ENCODE results near the gene TNF. TPM values are rescaled to one million over a fixed set of nuclear protein-coding genes. Genes with fewer than 3 reads are reported as not detected.

The TNF gene
- total RNA-seq, 2 experiments from 2014 or later: 53.4 to 55.0 TPM

DNA sequence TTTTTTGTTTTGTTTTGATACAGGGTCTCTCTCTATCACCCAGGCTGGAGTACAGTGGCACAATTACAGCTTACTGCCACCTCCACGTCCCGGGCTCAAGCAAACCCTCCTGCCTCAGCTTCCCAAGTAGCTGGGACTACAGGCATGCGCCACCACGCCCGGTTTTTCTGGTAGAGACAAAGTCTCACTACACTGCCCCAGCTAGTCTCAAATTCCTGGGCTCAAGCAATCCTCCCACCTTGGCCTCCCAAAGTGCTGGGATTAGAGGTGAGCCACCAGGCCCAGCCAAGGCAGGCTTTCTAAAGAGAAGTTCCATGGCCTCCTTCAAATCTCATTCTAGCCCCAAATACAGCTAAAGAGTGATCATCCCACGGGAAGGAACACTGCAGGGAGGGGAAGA is 41.4 kb upstream of the TNF start:
- DNase-seq: no peak
- CTCF ChIA-PET: interaction anchor here (0.9 kb wide), 1 partner anchor 37 kb away, joined by 3 read pairs; no protein-coding TSS in a partner anchor
- Mint-ChIP-seq H3K9me3 (ENCODE audit: insufficient read depth) (no peaks in the 10 kb centered on the region), H3K4me1 (ENCODE audit: low read depth) (peaks cover 53% of the 10 kb centered on the region), H3K27ac (peak overlapping the region; percentile 24), H3K27me3 (ENCODE audit: low read depth) (no peaks in the 10 kb centered on the region), H3K36me3 (ENCODE audit: low read depth) (peaks cover 86% of the 10 kb centered on the region), H3K4me3 (no peak overlapping the region)
- POLR2A ChIA-PET: no interaction called here
- ATAC-seq: no peak

DNA sequence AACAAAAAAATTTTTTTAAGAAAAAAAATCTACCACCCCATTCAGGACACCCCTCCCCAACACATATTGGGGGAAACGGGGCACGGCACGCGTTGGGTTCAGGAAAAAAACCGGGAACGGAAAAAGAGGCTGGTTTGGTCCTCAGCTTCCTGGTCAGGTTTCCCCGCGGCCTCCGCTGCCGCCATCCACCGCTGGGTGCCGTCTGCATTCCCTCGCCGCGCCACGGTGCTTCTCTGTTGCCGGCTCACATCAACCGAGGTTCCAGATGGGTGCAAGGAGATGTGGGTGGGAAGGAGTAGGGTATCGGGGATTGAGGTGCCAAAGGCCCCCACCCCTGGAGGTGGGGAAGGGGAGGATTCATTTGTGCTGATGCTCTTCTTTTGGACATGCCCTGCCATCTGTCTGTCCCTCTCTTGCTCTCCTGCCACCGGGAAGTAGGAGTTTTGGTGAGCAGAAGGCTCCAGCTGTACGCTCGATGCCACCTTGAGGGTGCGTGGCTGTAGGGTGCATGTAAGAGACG is 40.8 kb upstream of the TNF start:
- H3K9me3 Mint-ChIP-seq (ENCODE audit: insufficient read depth): no peaks in the 10 kb centered on the region
- no peak overlapping the region for H3K27ac Mint-ChIP-seq
- H3K36me3 Mint-ChIP-seq (ENCODE audit: low read depth): peaks cover 91% of the 10 kb centered on the region
- DNase-seq: no peak
- ChIA-PET POLR2A (no interaction called here), CTCF (interaction anchor here (0.9 kb wide), 1 partner anchor 37 kb away, joined by 3 read pairs; no protein-coding TSS in a partner anchor)
- peaks cover 58% of the 10 kb centered on the region for H3K4me1 Mint-ChIP-seq (ENCODE audit: low read depth)
- H3K4me3 Mint-ChIP-seq: no peak overlapping the region
- no peaks in the 10 kb centered on the region for H3K27me3 Mint-ChIP-seq (ENCODE audit: low read depth)
- no peak for ATAC-seq

DNA sequence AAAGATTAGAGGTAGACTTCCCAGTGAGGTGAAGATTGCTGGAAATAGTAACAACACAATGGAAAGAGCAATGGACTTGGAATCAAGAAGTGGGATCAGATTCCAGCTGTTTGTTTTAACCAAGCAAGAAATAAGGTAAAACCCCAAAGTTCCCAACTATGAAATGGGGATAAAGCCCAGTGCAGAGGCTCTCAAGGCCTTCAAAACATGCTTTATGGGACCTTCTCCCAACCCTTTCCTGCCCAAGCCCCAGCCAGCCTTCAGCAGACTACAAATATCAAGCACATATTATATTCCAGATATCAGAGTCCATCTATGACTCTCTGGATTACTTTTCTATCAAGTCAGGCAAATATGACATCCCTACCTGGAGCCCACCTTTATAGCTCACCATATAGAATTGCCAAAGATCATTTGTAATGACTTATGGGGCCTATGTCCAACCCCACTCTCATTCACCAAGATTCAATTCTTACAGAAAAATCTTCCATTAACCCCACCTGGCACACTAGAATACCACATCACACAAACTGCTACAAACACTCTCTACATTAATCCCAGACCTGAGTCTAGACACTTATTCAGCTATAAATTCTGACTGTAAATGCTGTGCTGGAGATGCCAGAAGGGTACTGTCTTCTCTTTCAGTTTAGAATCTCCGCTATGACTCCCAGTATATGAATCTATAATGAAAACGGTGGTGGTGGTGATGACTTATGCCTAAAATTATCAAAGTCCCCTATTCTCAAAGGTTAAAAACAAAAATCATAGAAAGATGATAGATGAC is 39.6 kb upstream of the TNF start:
- no peak overlapping the region for H3K4me3 Mint-ChIP-seq

GRCh38 chr6:31538805-31539400 is 36.5 kb upstream of the TNF start:
- Mint-ChIP-seq H3K27ac (peak overlapping the region; percentile 81), H3K9me3 (ENCODE audit: insufficient read depth) (no peaks in the 10 kb centered on the region), H3K27me3 (ENCODE audit: low read depth) (no peaks in the 10 kb centered on the region), H3K36me3 (ENCODE audit: low read depth) (peaks cover 75% of the 10 kb centered on the region), H3K4me1 (ENCODE audit: low read depth) (peaks cover 61% of the 10 kb centered on the region), H3K4me3 (peak overlapping the region; percentile 96)
- POLR2A ChIA-PET: interaction anchor here (0.8 to 5.9 kb wide), 5 partner anchors 8 to 136 kb away, joined by 3 to 64 read pairs (median 3); partner anchors contain the start of genes ATP6V1G2 and MICA
- CTCF ChIA-PET: interaction anchor here (1.0 to 16.9 kb wide), 5 partner anchors 40 to 78 kb away, joined by 3 to 504 read pairs (median 3); partner anchors contain the start of genes LST1, LTA, LTB and NCR3
- DNase-seq: no peak
- no peak for ATAC-seq

More for the DNA sequence above, 39.6 kb upstream of the TNF start:
- POLR2A ChIA-PET: no interaction called here
- no peak for DNase-seq
- H3K27ac Mint-ChIP-seq: no peak overlapping the region
- no peak for ATAC-seq
- H3K27me3 Mint-ChIP-seq (ENCODE audit: low read depth): no peaks in the 10 kb centered on the region
- peaks cover 66% of the 10 kb centered on the region for H3K4me1 Mint-ChIP-seq (ENCODE audit: low read depth)
- peaks cover 91% of the 10 kb centered on the region for H3K36me3 Mint-ChIP-seq (ENCODE audit: low read depth)
- no peaks in the 10 kb centered on the region for H3K9me3 Mint-ChIP-seq (ENCODE audit: insufficient read depth)
- CTCF ChIA-PET: interaction anchor here (1.1 kb wide), 1 partner anchor 13 kb away, joined by 3 read pairs; no protein-coding TSS in a partner anchor

DNA sequence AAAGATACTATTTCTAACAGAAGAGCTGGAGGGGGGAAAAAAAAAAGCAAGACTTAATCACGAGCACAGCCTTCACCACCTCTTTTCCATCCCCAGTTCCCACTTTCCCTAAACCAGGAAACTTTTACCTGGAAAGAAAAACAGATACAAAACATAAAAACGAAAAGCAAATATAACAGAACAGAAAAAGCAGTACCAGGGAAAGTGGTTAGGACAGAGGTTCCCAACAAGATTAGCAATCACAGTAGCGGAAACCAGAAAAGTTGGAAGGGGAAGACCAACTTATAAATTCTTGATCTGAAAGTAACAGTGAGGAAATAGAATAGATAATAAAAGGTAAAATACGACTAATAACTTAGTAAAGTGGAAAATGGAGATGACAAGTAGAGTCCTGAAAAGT is 34.7 kb upstream of the TNF start:
- CTCF ChIA-PET: interaction anchor here (1.1 to 16.9 kb wide), 8 partner anchors 11 to 294 kb away, joined by 3 to 676 read pairs (median 13); partner anchors contain the start of genes BAG6, LST1, LTA and LTB
- Mint-ChIP-seq H3K27me3 (ENCODE audit: low read depth) (no peaks in the 10 kb centered on the region), H3K27ac (peak overlapping the region; percentile 94), H3K4me1 (ENCODE audit: low read depth) (peaks cover 50% of the 10 kb centered on the region), H3K36me3 (ENCODE audit: low read depth) (peaks cover 58% of the 10 kb centered on the region), H3K4me3 (peak overlapping the region; percentile 96), H3K9me3 (ENCODE audit: insufficient read depth) (no peaks in the 10 kb centered on the region)
- ATAC-seq (no peak), DNase-seq (no peak)
- POLR2A ChIA-PET: interaction anchor here (0.7 to 5.9 kb wide), 28 partner anchors 9 to 1431 kb away, joined by 3 to 64 read pairs (median 6); partner anchors contain the start of genes AIF1, ATF6B, BAG6 and C6orf47

GRCh38 chr6:31541059-31541657 is 34.2 kb upstream of the TNF start:
- peak; percentile 28 for ATAC-seq
- Mint-ChIP-seq H3K36me3 (ENCODE audit: low read depth) (peaks cover 53% of the 10 kb centered on the region), H3K4me1 (ENCODE audit: low read depth) (peaks cover 50% of the 10 kb centered on the region), H3K9me3 (ENCODE audit: insufficient read depth) (no peaks in the 10 kb centered on the region), H3K27me3 (ENCODE audit: low read depth) (no peaks in the 10 kb centered on the region), H3K27ac (peak overlapping the region; percentile 94), H3K4me3 (peak overlapping the region; percentile 96)
- ChIA-PET CTCF (interaction anchor here (0.6 to 16.9 kb wide), 10 partner anchors 10 to 294 kb away, joined by 3 to 676 read pairs (median 5); partner anchors contain the start of genes BAG6, LST1, LTA and LTB), POLR2A (interaction anchor here (0.6 to 5.9 kb wide), 42 partner anchors 10 to 1431 kb away, joined by 3 to 64 read pairs (median 6); partner anchors contain the start of genes AIF1, ATF6B, BAG6 and C6orf47)
- DNase-seq: peak; percentile 82

DNA sequence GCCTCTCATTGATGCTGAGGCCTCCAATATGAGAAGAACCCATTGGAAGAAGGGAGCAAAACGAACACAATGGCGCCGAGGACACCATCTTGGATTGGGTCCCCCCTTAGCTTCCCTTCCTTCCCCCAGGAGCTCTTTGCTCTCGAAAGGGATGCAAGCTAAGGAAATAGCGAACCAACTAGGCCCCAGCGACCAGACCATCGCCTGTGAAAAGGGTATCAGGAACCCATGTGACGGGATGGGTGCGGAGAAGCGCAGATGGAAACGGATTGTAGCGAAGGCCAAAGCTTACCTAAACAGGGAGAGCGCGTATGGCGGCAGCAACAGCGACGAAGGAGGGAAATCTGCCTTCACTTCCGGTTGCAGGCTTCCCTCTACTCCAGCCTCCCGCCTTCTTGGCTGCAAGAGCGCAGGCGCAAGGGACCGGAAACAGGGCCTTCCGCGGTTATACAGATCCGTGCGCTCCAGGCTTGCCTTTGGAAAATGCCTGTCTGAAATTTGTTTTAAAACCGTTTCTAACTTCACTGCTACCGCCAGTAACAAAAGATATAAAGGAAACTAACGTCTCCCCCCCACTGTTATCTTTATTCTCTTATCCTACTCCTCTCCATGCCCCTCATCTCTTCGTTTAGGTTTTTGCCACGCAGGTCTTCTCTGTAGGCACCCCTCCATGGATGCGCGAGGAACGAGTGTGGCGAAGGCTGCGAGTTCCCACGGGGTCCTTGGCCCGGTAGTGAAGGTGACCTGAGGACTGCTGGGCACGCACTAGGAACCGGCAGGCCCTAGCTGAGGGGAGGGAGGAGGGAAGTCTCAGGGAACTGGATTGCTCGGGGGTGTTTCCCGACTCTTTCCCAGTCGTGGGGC is 33.5 kb upstream of the TNF start, which contains the start of gene DDX39B:
Gene DDX39B, minus strand, starts transcription at position 346 of the 864 bp plus-strand sequence. CDS start 1,471 bp downstream, outside the sequence.
- POLR2A ChIA-PET: interaction anchor here (0.6 to 5.9 kb wide), 39 partner anchors 9 to 1430 kb away, joined by 3 to 64 read pairs (median 6); partner anchors contain the start of genes AIF1, BAG6, C6orf47 and CSNK2B
- Mint-ChIP-seq H3K4me3 (peak within 1 kb of the TSS; percentile 96), H3K27ac (peak within 1 kb of the TSS; percentile 94), H3K27me3 (ENCODE audit: low read depth) (no peaks in the 10 kb centered on the region), H3K36me3 (ENCODE audit: low read depth) (peaks cover 46% of the 10 kb centered on the region), H3K4me1 (ENCODE audit: low read depth) (peaks cover 50% of the 10 kb centered on the region), H3K9me3 (ENCODE audit: insufficient read depth) (no peaks in the 10 kb centered on the region)
- peak; percentile 96 for DNase-seq
- CTCF ChIA-PET: interaction anchor here (0.6 to 16.9 kb wide), 10 partner anchors 10 to 228 kb away, joined by 3 to 676 read pairs (median 5); partner anchors contain the start of genes BAG6, LST1, LTA and LTB
- ATAC-seq: peak; percentile 82

GRCh38 chr6:31543639-31544038 is 31.7 kb upstream of the TNF start:
- peak overlapping the region; percentile 4 for H3K4me3 Mint-ChIP-seq
- ATAC-seq: no peak
- no peak overlapping the region for H3K27ac Mint-ChIP-seq
- no peaks in the 10 kb centered on the region for H3K9me3 Mint-ChIP-seq (ENCODE audit: insufficient read depth)
- peaks cover 33% of the 10 kb centered on the region for H3K36me3 Mint-ChIP-seq (ENCODE audit: low read depth)
- H3K27me3 Mint-ChIP-seq (ENCODE audit: low read depth): no peaks in the 10 kb centered on the region
- ChIA-PET CTCF (interaction anchor here (3.9 to 16.9 kb wide), 3 partner anchors 8 to 53 kb away, joined by 20 to 676 read pairs (median 504); partner anchors contain the start of genes LST1, LTA, LTB and NCR3), POLR2A (interaction anchor here (1.0 to 1.6 kb wide), 2 partner anchors 76 to 79 kb away, joined by 4 to 5 read pairs; no protein-coding TSS in a partner anchor)
- no peak for DNase-seq
- H3K4me1 Mint-ChIP-seq (ENCODE audit: low read depth): peaks cover 56% of the 10 kb centered on the region

GRCh38 chr6:31544676-31545075 is 30.7 kb upstream of the TNF start:
- H3K4me1 Mint-ChIP-seq (ENCODE audit: low read depth): peaks cover 53% of the 10 kb centered on the region
- H3K27me3 Mint-ChIP-seq (ENCODE audit: low read depth): no peaks in the 10 kb centered on the region
- no peaks in the 10 kb centered on the region for H3K9me3 Mint-ChIP-seq (ENCODE audit: insufficient read depth)
- DNase-seq (no peak), ATAC-seq (no peak)
- no peak overlapping the region for H3K27ac Mint-ChIP-seq
- H3K4me3 Mint-ChIP-seq: no peak overlapping the region
- H3K36me3 Mint-ChIP-seq (ENCODE audit: low read depth): peaks cover 30% of the 10 kb centered on the region
- ChIA-PET POLR2A (no interaction called here), CTCF (interaction anchor here (15.1 to 16.9 kb wide), 2 partner anchors 35 to 52 kb away, joined by 504 to 676 read pairs; partner anchors contain the start of genes LST1, LTA, LTB and NCR3)

DNA sequence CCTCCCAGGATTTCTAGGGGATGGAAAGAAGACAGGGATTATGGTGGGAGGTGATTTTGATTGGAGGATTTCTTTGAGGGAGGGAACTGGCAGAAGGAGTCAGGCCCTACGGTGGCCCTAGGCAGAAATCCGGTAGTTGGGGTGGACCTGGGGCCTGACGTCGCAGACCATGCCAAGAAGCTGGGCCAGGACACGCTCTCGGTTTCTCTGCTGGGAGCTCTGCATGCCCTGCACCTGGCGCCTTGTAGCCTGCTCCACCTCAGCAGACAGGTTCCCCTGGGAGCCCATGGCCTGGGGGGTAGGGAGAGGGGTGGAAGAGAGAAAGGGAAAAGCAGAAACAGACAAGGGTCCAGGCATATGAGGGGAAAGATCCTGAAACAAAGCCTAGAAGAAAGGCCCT is 30.1 kb upstream of the TNF start:
- Mint-ChIP-seq H3K4me3 (no peak overlapping the region), H3K27ac (no peak overlapping the region), H3K36me3 (ENCODE audit: low read depth) (peaks cover 26% of the 10 kb centered on the region), H3K9me3 (ENCODE audit: insufficient read depth) (no peaks in the 10 kb centered on the region), H3K27me3 (ENCODE audit: low read depth) (no peaks in the 10 kb centered on the region), H3K4me1 (ENCODE audit: low read depth) (peaks cover 50% of the 10 kb centered on the region)
- DNase-seq (no peak), ATAC-seq (no peak)
- CTCF ChIA-PET: interaction anchor here (1.4 to 16.9 kb wide), 4 partner anchors 34 to 119 kb away, joined by 4 to 676 read pairs (median 255); partner anchors contain the start of genes GPANK1, LST1, LTA and LTB
- POLR2A ChIA-PET: no interaction called here
